Activated T-cell treated with anti-CD3 and anti-CD28 coated beads, Interleukin-2, amount 50 U/mL, for 72 hours (primary cell): ENCODE measurements around the gene CHCHD1. TPM values are rescaled to one million over a fixed set of nuclear protein-coding genes. Genes with fewer than 3 reads are reported as not detected.
"Not testable (repeated sequence)": the region's sequence is repeated elsewhere in the genome, so short reads cannot be mapped to it uniquely, and the experiment has no call there.

Source experiments
- ATAC-seq, 2 donors: fragments of 150-1000 bp; cut with Tn5 transposase; replicated peaks in 1 of 2; 2 replicates each; pipeline ENCODE4 v1.10.0; 2021; ENCODE audit warnings: moderate library complexity in 2 of 2, mild to moderate bottlenecking in 1 of 2
- DNase-seq, 2 donors: peaks; one replicate each; pipeline ENCODE4 v3.0.0; 2021 to 2022; ENCODE audit warnings: mixed read lengths in 1 of 2
- H3K27ac Mint-ChIP-seq: one replicate; pipeline ENCODE4 v1.8.0; 2022; ENCODE audit warnings: mild to moderate bottlenecking, moderate library complexity, mixed read lengths
- H3K27me3 Mint-ChIP-seq: one replicate; pipeline ENCODE4 v1.8.0; 2022; ENCODE audit warnings: low read depth, mixed read lengths
- H3K36me3 Mint-ChIP-seq, 2 donors: one replicate each; pipeline ENCODE4 v1.8.0; 2022; ENCODE audit warnings: mixed read lengths in 2 of 2, mild to moderate bottlenecking in 1 of 2; ENCODE audit not compliant: insufficient read depth in 2 of 2
- H3K4me1 Mint-ChIP-seq: one replicate; pipeline ENCODE4 v1.8.0; 2022; ENCODE audit warnings: low read depth, mixed read lengths
- H3K4me3 Mint-ChIP-seq, 2 donors: one replicate each; pipeline ENCODE4 v1.8.0; 2022; ENCODE audit warnings: mild to moderate bottlenecking in 2 of 2, mixed read lengths in 2 of 2, moderate library complexity in 2 of 2
- H3K9me3 Mint-ChIP-seq, 2 donors: one replicate each; pipeline ENCODE4 v1.8.0; 2022; ENCODE audit warnings: mixed read lengths in 2 of 2
- total RNA-seq, 2 donors: library from RNA; stranded (reverse); gene quantifications; one replicate each; pipeline ENCODE4 v1.2.3, GENCODE V29; 2022

CHCHD1 gene
- total RNA-seq, result 10 to 100 TPM; 22.5 to 23.5 TPM

- Mint-ChIP-seq H3K4me1 (peaks cover 77% of the 10 kb centered on the region), H3K27me3 (no peaks in the 10 kb centered on the region), H3K4me3 (peak within 1 kb of the TSS; percentile 97 to 99), H3K9me3 (no peaks in the 10 kb centered on the region), H3K36me3 (peaks cover 1 to 9% of the 10 kb centered on the region in 2 donors), H3K27ac (peak within 1 kb of the TSS; percentile 99)
- ATAC-seq (peak; percentile 75), DNase-seq (peak; percentile 95 to 96)
These were observed at the start of gene CHCHD1 for GRCh38 chr10:73781879-73782748. CHCHD1 (plus strand) TSS chr10:73782048; CDS start chr10:73782076, 28 bp downstream.

- Mint-ChIP-seq H3K4me1 (peaks cover 5% of the 10 kb centered on the region), H3K27ac (peak overlapping the region; percentile 14), H3K9me3 (no peaks in the 10 kb centered on the region), H3K27me3 (no peaks in the 10 kb centered on the region), H3K4me3 (peak overlapping the region; percentile 43 to 52), H3K36me3 (peaks cover 0 to 1% of the 10 kb centered on the region in 2 donors)
- no peak for ATAC-seq
- DNase-seq, result no peak
These were observed 49.4 kb upstream of the CHCHD1 start for GRCh38 chr10:73732426-73732825.

DNA sequence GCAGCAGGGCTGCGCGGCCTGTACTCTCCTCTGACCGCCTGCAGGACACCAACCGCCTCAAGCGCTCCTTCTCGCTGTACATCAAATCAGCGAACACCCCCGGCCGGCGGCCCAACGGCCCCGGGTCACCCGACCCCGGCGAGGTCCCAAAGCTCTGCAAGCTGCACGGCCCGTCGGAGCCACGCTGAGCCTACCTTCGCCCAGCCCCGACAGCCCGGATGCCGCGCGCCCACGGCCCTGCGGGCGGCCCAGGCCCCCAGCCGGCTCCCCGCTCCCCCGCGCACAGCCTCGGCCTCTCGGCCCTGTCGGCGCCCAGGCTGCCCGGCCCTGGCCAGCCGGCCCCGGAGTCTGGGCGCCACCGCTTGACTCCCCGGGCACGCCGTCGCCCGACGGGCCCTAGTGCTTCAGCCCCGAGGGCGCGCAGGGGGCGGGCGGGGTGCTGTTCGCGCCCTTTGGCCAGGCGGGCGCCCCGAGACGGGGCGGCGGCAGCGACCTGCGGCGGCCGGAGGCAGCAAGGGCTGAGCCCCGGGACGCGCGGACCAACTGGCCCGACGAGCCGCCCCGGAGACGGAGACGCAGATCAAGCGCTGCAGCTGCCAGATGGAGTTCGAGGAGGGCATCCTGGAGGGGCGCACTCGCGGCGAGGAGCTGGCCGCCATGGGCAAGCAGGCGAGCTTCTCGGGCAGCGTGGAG is 48.8 kb upstream of the CHCHD1 start:
- no peak for DNase-seq
- H3K27ac Mint-ChIP-seq, result no peak overlapping the region
- H3K9me3 Mint-ChIP-seq, result no peaks in the 10 kb centered on the region
- H3K4me1 Mint-ChIP-seq, result peaks cover 5% of the 10 kb centered on the region
- H3K27me3 Mint-ChIP-seq, result no peaks in the 10 kb centered on the region
- peaks cover 0 to 1% of the 10 kb centered on the region in 2 donors for H3K36me3 Mint-ChIP-seq
- ATAC-seq, result no peak
- no peak overlapping the region for H3K4me3 Mint-ChIP-seq

DNA sequence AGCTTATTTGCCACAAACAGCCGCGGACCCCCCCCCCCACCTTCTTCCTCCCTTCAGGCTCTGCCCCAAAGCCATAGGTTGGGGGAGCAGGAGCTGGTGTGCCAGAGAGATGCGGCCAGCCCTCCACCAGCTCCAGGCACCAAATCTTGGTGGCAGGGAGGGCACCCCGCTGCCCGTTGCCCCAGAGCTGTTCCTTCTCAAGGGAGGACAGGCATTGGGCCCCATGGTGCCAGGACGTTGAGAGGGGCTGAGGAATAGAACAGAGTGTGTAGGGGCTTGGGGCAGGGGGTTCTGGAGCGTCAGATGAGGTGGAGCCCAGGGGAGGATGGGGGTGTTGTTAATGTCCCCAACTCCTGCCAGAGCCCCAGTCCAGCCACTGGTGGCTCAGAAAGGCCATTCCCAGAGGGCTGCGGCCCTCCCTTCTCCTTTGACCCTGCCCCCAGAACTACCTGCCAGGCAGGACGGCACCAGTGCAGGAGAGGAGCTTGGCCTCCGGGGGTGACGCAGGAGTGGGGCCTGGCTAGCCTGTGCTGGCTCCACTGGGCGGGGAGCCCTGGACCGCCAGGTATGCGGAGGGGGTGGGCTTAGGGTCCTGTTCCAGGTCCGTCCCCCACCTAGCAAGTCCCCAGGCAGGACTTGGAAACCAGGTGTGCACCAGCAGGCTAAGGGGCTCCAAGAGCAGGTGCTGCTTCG is 47.7 kb upstream of the CHCHD1 start:
- H3K27me3 Mint-ChIP-seq, result no peaks in the 10 kb centered on the region
- peaks cover 0 to 1% of the 10 kb centered on the region in 2 donors for H3K36me3 Mint-ChIP-seq
- no peak overlapping the region for H3K4me3 Mint-ChIP-seq
- peak overlapping the region; percentile 65 for H3K27ac Mint-ChIP-seq
- DNase-seq (no peak), ATAC-seq (no peak)
- H3K9me3 Mint-ChIP-seq, result no peaks in the 10 kb centered on the region
- peaks cover 5% of the 10 kb centered on the region for H3K4me1 Mint-ChIP-seq

- Mint-ChIP-seq H3K36me3 (peaks cover 0 to 1% of the 10 kb centered on the region in 2 donors), H3K4me3 (no peak overlapping the region), H3K4me1 (peaks cover 5% of the 10 kb centered on the region), H3K9me3 (no peaks in the 10 kb centered on the region), H3K27ac (no peak overlapping the region), H3K27me3 (no peaks in the 10 kb centered on the region)
- DNase-seq, result no peak
- no peak for ATAC-seq
These were observed 47.0 kb upstream of the CHCHD1 start for GRCh38 chr10:73734796-73735305.

DNA sequence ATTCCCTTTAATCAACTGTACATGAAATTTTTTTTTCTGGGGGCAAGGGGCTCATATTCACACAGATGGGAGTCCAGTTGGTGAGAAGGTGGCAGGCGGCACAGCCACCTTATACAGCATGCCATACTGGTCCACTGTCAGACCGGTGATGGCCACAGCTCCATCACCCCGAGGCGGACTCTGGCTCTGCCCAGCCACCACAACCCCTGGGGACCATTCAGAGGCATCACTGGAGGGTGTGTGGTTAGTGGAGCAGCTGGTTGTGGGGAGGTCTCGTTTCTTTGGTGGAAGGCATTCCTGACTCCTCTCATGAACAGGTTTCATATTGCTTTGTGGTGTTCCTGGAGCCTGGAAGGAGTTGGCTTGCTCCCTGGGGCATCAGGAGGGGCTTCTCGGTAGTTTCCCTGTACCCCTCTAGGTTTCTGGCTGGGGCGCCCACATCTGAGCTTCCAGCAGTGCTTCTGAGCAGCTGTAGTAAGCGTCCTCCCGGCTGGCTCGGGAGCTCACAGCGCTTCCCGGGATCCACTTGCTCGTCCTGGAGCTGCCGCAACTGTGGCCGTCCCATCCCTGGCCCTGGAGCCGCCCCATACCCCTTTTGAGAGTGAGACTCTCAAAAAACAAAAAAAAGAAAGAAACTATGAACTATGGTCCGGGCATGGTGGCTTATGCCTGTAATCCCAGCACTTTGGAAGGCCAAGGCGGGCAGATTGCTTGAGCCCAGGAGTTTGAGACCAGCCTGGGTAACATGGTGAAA is 41.2 kb upstream of the CHCHD1 start:
- peaks cover 34% of the 10 kb centered on the region for H3K4me1 Mint-ChIP-seq

DNA sequence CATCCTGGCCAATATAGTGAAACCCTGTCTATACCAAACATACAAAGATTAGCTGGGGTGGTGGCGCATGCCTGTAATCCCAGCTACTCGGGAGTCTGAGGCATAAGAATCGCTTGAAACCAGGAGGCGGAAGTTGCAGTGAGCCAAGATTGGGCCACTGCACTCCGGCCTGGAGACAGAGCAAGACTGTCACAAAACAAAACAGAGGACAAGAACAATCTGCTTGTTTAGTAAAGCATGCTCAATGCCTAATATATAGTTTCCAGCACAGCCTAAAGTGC is 39.5 kb upstream of the CHCHD1 start:
- Mint-ChIP-seq H3K27ac (peak overlapping the region; percentile 100), H3K27me3 (no peaks in the 10 kb centered on the region), H3K36me3 (peaks cover 1 to 4% of the 10 kb centered on the region in 2 donors), H3K4me1 (peaks cover 46% of the 10 kb centered on the region), H3K9me3 (no peaks in the 10 kb centered on the region), H3K4me3 (peak overlapping the region; percentile 92 to 99)
- DNase-seq, result no peak
- no peak for ATAC-seq

More for the DNA sequence above, 41.2 kb upstream of the CHCHD1 start:
- not testable (repeated sequence) for H3K4me3 Mint-ChIP-seq, ATAC-seq, H3K36me3 Mint-ChIP-seq, DNase-seq, H3K9me3 Mint-ChIP-seq, H3K27me3 Mint-ChIP-seq
- peak overlapping the region; percentile 46 for H3K27ac Mint-ChIP-seq

- peak overlapping the region; percentile 92 to 99 for H3K4me3 Mint-ChIP-seq
- H3K9me3 Mint-ChIP-seq, result no peaks in the 10 kb centered on the region
- ATAC-seq, result no peak
These were observed 38.4 kb upstream of the CHCHD1 start for GRCh38 chr10:73743327-73743904.

DNA sequence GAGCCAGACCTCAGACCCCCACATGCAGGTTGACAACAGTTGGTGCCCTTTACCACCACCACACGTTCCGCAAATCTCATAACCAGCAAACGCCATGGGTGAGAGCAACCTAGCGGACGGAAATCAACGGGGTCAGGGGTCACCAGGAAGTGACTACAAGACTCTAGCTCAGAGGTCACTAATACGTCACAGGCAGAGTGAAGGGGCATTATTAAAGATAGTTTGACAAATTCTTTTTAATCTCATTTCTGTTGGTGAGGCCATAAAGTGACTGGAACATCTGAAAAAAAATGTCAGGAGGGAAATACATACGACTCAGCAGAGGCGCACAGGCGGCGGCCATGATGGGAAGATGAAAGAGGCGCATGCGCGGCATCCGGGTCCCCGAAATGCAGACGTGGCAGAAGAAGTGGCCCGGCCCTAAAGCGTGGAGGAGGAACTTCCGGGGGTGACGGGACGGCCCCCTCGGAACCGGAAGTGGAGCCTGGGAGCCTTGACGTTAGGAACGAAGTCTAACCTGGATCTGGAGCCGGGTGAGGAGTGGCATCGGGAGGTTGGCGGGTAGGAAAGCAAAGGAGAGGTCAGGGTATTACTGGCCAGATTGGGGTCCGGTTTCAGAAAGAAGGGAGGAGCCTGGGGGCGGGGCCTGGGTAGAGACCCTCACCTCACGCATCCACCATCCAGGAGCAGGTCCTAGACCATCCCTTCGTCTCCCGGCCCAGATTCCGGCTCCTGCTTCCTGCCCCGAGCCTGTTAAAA is 37.8 kb upstream of the CHCHD1 start, which contains the start of gene SEC24C:
TSS of gene SEC24C (plus strand) at position 468 of the 759 bp plus-strand sequence. CDS start 2,461 bp downstream, outside the sequence.
- H3K36me3 Mint-ChIP-seq, result peaks cover 4 to 6% of the 10 kb centered on the region in 2 donors
- H3K27ac Mint-ChIP-seq, result peak within 1 kb of the TSS; percentile 100
- H3K27me3 Mint-ChIP-seq, result no peaks in the 10 kb centered on the region
- peak within 1 kb of the TSS; percentile 92 to 99 for H3K4me3 Mint-ChIP-seq
- H3K9me3 Mint-ChIP-seq, result no peaks in the 10 kb centered on the region
- DNase-seq (peak; percentile 96), ATAC-seq (peak; percentile 92 to 93)
- H3K4me1 Mint-ChIP-seq, result peaks cover 53% of the 10 kb centered on the region

More at GRCh38 chr10:73743327-73743904, 38.4 kb upstream of the CHCHD1 start:
- H3K36me3 Mint-ChIP-seq, result peaks cover 1 to 4% of the 10 kb centered on the region in 2 donors
- H3K27ac Mint-ChIP-seq, result peak overlapping the region; percentile 100
- no peaks in the 10 kb centered on the region for H3K27me3 Mint-ChIP-seq
- no peak for DNase-seq
- peaks cover 46% of the 10 kb centered on the region for H3K4me1 Mint-ChIP-seq

DNA sequence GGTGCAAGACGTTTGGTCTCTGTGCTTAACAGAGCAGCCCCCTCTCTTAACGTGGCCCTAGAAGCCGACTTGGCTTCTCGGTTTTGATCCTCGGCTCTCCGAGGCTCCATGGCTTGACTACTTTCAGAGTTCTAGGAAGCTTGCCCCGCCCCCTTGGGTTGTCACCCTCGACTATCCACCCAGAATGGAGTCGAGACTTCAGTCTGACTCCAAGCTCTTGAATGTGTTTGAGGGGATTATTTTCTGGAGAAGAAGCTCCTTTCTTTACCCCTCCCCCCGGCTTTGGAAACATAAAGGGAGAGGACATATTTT is 37.2 kb upstream of the CHCHD1 start:
- peak; percentile 69 to 75 for DNase-seq
- no peaks in the 10 kb centered on the region for H3K27me3 Mint-ChIP-seq
- ATAC-seq, result peak; percentile 34 to 38
- peaks cover 58% of the 10 kb centered on the region for H3K4me1 Mint-ChIP-seq
- peak overlapping the region; percentile 100 for H3K27ac Mint-ChIP-seq
- peak overlapping the region; percentile 92 to 99 for H3K4me3 Mint-ChIP-seq
- peaks cover 8 to 9% of the 10 kb centered on the region in 2 donors for H3K36me3 Mint-ChIP-seq
- H3K9me3 Mint-ChIP-seq, result no peaks in the 10 kb centered on the region

- ATAC-seq (no peak), DNase-seq (no peak)
- Mint-ChIP-seq H3K4me1 (peaks cover 59% of the 10 kb centered on the region), H3K4me3 (peak overlapping the region; percentile 73 to 92), H3K9me3 (no peaks in the 10 kb centered on the region), H3K27ac (peak overlapping the region; percentile 49), H3K36me3 (peaks cover 14 to 17% of the 10 kb centered on the region in 2 donors), H3K27me3 (no peaks in the 10 kb centered on the region)
These were observed 35.1 kb upstream of the CHCHD1 start for GRCh38 chr10:73746721-73747120.
